Nephron (organoid): ENCODE measurements around the gene MYOCD.

ENCODE experiments used
- H3K27ac Mint-ChIP-seq, 3 experiments: 2 replicates each; pipeline ENCODE4 v1.8.0; 2020; ENCODE audit warnings: mixed read lengths in 3 of 3, mild to moderate bottlenecking in 2 of 3, moderate library complexity in 1 of 3
- H3K27me3 Mint-ChIP-seq: 2 replicates; pipeline ENCODE4 v1.8.0; 2021; ENCODE audit warnings: low read depth, mild to moderate bottlenecking, moderate library complexity, mixed read lengths
- H3K36me3 Mint-ChIP-seq: 2 replicates; pipeline ENCODE4 v1.8.0; 2020; ENCODE audit warnings: low read depth, mixed read lengths
- H3K4me1 Mint-ChIP-seq: 2 replicates; pipeline ENCODE4 v1.8.0; 2020; ENCODE audit warnings: mixed read lengths
- H3K4me3 Mint-ChIP-seq, 3 experiments: 2 replicates each; pipeline ENCODE4 v1.8.0; 2020; ENCODE audit warnings: mild to moderate bottlenecking in 3 of 3, mixed read lengths in 3 of 3, moderate library complexity in 2 of 3
- H3K9me3 Mint-ChIP-seq: 2 replicates; pipeline ENCODE4 v1.8.0; 2020; ENCODE audit warnings: mixed read lengths
- TF ChIP-seq, protein P1 (sequence below), 3 experiments: fragments of 200-600 bp; sonication (generic); IDR thresholded peaks; one replicate each; pipeline ENCODE4 v1.5.0; 2021; ENCODE audit warnings: antibody characterized with exemption in 3 of 3; ENCODE audit not compliant: unreplicated experiment in 3 of 3

The MYOCD gene

GRCh38 chr17:12744786-12745185 is 79.1 kb downstream of the MYOCD start:
- Mint-ChIP-seq H3K36me3 (no peaks in the 10 kb centered on the region), H3K4me3 (no peak overlapping the region), H3K27me3 (no peaks in the 10 kb centered on the region), H3K4me1 (peaks cover 5% of the 10 kb centered on the region), H3K9me3 (no peaks in the 10 kb centered on the region), H3K27ac (no peak overlapping the region)
- TF ChIP-seq, protein P1, sequence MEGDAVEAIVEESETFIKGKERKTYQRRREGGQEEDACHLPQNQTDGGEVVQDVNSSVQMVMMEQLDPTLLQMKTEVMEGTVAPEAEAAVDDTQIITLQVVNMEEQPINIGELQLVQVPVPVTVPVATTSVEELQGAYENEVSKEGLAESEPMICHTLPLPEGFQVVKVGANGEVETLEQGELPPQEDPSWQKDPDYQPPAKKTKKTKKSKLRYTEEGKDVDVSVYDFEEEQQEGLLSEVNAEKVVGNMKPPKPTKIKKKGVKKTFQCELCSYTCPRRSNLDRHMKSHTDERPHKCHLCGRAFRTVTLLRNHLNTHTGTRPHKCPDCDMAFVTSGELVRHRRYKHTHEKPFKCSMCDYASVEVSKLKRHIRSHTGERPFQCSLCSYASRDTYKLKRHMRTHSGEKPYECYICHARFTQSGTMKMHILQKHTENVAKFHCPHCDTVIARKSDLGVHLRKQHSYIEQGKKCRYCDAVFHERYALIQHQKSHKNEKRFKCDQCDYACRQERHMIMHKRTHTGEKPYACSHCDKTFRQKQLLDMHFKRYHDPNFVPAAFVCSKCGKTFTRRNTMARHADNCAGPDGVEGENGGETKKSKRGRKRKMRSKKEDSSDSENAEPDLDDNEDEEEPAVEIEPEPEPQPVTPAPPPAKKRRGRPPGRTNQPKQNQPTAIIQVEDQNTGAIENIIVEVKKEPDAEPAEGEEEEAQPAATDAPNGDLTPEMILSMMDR (IDR thresholded peaks at IDR 0.05; ENCODE audit: unreplicated experiment in 3 of 3): no peak

DNA sequence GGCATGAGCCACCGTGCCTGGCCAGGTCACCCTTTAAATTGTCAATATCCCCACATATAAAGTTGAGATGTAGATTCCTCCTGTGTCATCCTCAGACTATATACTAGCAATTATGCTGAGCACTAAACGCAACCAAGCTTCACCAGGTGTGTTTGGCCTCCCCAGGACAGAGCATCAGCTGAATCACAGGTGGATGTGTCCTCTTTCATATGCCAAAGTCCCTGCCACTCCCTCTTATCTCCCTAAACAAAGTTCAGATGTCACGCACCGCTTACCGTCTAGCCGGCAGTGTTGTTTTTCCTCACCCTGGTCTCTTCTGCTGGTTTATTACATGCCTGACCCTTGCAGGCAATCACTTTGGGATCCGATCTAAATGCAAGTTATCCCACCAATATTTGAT is 79.8 kb downstream of the MYOCD start:
- no peak overlapping the region for H3K27ac Mint-ChIP-seq
- no peak overlapping the region for H3K4me3 Mint-ChIP-seq
- H3K4me1 Mint-ChIP-seq: peaks cover 5% of the 10 kb centered on the region
- TF ChIP-seq, protein P1 (IDR thresholded peaks at IDR 0.05; ENCODE audit: unreplicated experiment in 3 of 3): no peak
- H3K27me3 Mint-ChIP-seq: no peaks in the 10 kb centered on the region
- H3K36me3 Mint-ChIP-seq: no peaks in the 10 kb centered on the region
- no peaks in the 10 kb centered on the region for H3K9me3 Mint-ChIP-seq

GRCh38 chr17:12756786-12757185 is 91.1 kb downstream of the MYOCD start:
- Mint-ChIP-seq H3K36me3 (no peaks in the 10 kb centered on the region), H3K4me1 (no peaks in the 10 kb centered on the region), H3K27ac (no peak overlapping the region), H3K4me3 (no peak overlapping the region), H3K27me3 (no peaks in the 10 kb centered on the region), H3K9me3 (no peaks in the 10 kb centered on the region)
- TF ChIP-seq, protein P1 (IDR thresholded peaks at IDR 0.05; ENCODE audit: unreplicated experiment in 3 of 3): no peak

GRCh38 chr17:12759090-12759489 is 93.4 kb downstream of the MYOCD start:
- H3K4me1 Mint-ChIP-seq: no peaks in the 10 kb centered on the region
- H3K36me3 Mint-ChIP-seq: no peaks in the 10 kb centered on the region
- no peak overlapping the region for H3K27ac Mint-ChIP-seq
- TF ChIP-seq, protein P1 (IDR thresholded peaks at IDR 0.05; ENCODE audit: unreplicated experiment in 3 of 3): no peak
- H3K9me3 Mint-ChIP-seq: peaks cover 4% of the 10 kb centered on the region
- H3K4me3 Mint-ChIP-seq: no peak overlapping the region
- no peaks in the 10 kb centered on the region for H3K27me3 Mint-ChIP-seq

DNA sequence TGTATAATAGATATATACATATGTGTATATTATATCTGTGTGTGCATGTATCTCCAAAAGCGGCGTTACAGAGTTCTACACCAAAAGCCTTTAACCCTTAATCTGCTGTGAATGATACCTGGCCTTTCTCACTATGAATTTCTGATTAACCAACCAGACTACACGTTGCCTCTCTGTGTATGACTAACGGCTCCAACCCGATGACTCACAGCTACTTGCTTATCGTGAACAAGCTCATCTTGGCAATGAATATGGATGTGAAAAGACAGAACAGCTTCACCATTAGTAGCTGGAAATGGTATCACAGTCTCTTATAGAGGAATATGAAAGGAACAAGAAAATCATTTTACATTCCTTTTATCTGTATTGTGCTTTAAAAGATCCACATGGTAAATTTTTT is 99.9 kb downstream of the MYOCD start:
- TF ChIP-seq, protein P1 (IDR thresholded peaks at IDR 0.05; ENCODE audit: unreplicated experiment in 3 of 3): no peak
- Mint-ChIP-seq H3K4me1 (no peaks in the 10 kb centered on the region), H3K36me3 (no peaks in the 10 kb centered on the region), H3K4me3 (no peak overlapping the region), H3K27me3 (no peaks in the 10 kb centered on the region), H3K27ac (no peak overlapping the region), H3K9me3 (peaks cover 4% of the 10 kb centered on the region)

DNA sequence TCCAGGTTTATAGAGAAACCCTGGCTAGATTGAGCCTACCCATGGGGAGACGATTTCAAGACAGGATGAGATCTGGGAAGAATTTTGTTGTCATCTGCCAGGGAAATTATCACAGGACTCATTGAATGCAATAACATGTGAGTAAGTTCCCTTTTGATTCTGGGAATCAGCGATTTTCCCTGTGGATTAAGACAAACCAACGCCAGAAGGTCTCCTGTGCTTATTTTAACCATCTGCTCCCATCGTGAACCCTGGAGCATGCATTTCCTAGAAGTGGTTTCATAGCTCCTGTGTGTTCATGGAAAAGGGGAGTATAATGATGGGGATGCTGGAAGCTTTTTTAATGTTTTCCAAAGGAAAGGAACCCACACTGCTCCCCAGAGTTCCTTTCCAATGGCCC is 102.6 kb downstream of the MYOCD start:
- no peaks in the 10 kb centered on the region for H3K27me3 Mint-ChIP-seq
- no peaks in the 10 kb centered on the region for H3K9me3 Mint-ChIP-seq
- H3K36me3 Mint-ChIP-seq: no peaks in the 10 kb centered on the region
- TF ChIP-seq, protein P1 (IDR thresholded peaks at IDR 0.05; ENCODE audit: unreplicated experiment in 3 of 3): no peak
- H3K4me1 Mint-ChIP-seq: no peaks in the 10 kb centered on the region
- no peak overlapping the region for H3K4me3 Mint-ChIP-seq
- no peak overlapping the region for H3K27ac Mint-ChIP-seq
